Activated naive CD4-positive, alpha-beta T cell treated with anti-CD3 and anti-CD28 coated beads for 36 hours (primary cell): ENCODE data around the gene LRRC8E. TPM values are rescaled to one million over a fixed set of nuclear protein-coding genes. Genes with fewer than 3 reads are reported as not detected.
"Not testable (repeated sequence)": the region's sequence is repeated elsewhere in the genome, so short reads cannot be mapped to it uniquely, and the experiment has no call there.

Experiments used
- CTCF ChIA-PET: fragments of 350-600 bp; sonication (Branson Sonifier 250); formaldehyde crosslinking; loops from one replicate; lab custom pipeline; 2021; ENCODE audit warnings: antibody characterized with exemption; lab: Charles Lee
- DNase-seq: peaks from one replicate; pipeline ENCODE4 v3.0.0-alpha.2; 2020
- H3K27ac Mint-ChIP-seq: one replicate; pipeline ENCODE4 v1.8.0; 2021; ENCODE audit warnings: mild to moderate bottlenecking, mixed read lengths
- H3K27me3 Mint-ChIP-seq: one replicate; pipeline ENCODE4 v1.8.0; 2021; ENCODE audit warnings: low read depth, mixed read lengths
- H3K36me3 Mint-ChIP-seq: one replicate; pipeline ENCODE4 v1.8.0; 2021; ENCODE audit warnings: low read depth, mixed read lengths
- H3K4me1 Mint-ChIP-seq: one replicate; pipeline ENCODE4 v1.8.0; 2021; ENCODE audit warnings: low read depth, mixed read lengths
- H3K4me3 Mint-ChIP-seq: one replicate; pipeline ENCODE4 v1.8.0; 2021; ENCODE audit warnings: mild to moderate bottlenecking, moderate library complexity, mixed read lengths
- H3K9me3 Mint-ChIP-seq: one replicate; pipeline ENCODE4 v1.8.0; 2021; ENCODE audit warnings: mixed read lengths
- intact Hi-C: fragments of 100-400 bp; cut with micrococcal nuclease; formaldehyde crosslinking; loops from one replicate; pipeline ENCODE4 v1.15.1; 2023
- total RNA-seq, 2 experiments: library from RNA; stranded (reverse); gene quantifications; one replicate each; pipeline ENCODE4 v1.2.3, GENCODE V29; 2021

Gene LRRC8E
- total RNA-seq, 2 experiments from 2014 or later = not detected

GRCh38 chr19:7856679-7857663, 31.3 kb upstream of the LRRC8E start:
- H3K36me3 Mint-ChIP-seq = peaks cover 1% of the 10 kb centered on the region
- intact Hi-C loops = no loop called here
- no peak overlapping the region for H3K4me3 Mint-ChIP-seq
- no peak for DNase-seq
- peaks cover 11% of the 10 kb centered on the region for H3K4me1 Mint-ChIP-seq
- H3K27ac Mint-ChIP-seq = no peak overlapping the region
- no peaks in the 10 kb centered on the region for H3K9me3 Mint-ChIP-seq
- peaks cover 11% of the 10 kb centered on the region for H3K27me3 Mint-ChIP-seq
- CTCF ChIA-PET = interaction anchor here (0.6 to 3.5 kb wide), 2 partner anchors 12 to 347 kb away, joined by 6 to 14 read pairs; no protein-coding TSS in a partner anchor

DNA sequence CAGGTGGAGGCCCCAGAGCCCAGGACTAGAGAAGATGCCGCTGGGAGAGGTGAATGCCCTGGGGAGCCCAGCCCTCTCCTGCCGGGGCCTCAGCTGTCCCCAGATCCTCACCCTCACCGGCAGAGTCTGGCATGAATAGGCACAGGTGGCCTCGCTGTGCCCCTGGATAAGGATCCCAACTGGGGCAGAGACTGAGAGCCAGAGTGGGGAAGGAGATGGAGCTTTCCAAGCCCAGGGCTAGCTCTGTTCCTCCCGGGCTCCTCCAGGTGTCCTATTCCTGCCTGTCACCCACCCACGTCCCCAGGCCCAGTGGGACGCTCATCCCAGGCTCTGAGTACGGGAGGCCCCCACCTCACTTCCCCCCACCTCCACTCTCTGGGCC, 30.6 kb upstream of the LRRC8E start:
- no peaks in the 10 kb centered on the region for H3K9me3 Mint-ChIP-seq
- H3K36me3 Mint-ChIP-seq = peaks cover 1% of the 10 kb centered on the region
- intact Hi-C loops = no loop called here
- H3K27me3 Mint-ChIP-seq = peaks cover 11% of the 10 kb centered on the region
- H3K27ac Mint-ChIP-seq = no peak overlapping the region
- H3K4me3 Mint-ChIP-seq = no peak overlapping the region
- CTCF ChIA-PET = interaction anchor here (0.6 to 3.5 kb wide), 2 partner anchors 11 to 346 kb away, joined by 6 to 14 read pairs; no protein-coding TSS in a partner anchor
- peaks cover 14% of the 10 kb centered on the region for H3K4me1 Mint-ChIP-seq
- DNase-seq = no peak

- Mint-ChIP-seq H3K9me3 (no peaks in the 10 kb centered on the region), H3K4me3 (no peak overlapping the region), H3K27me3 (peaks cover 11% of the 10 kb centered on the region), H3K27ac (no peak overlapping the region), H3K36me3 (peaks cover 1% of the 10 kb centered on the region), H3K4me1 (peaks cover 10% of the 10 kb centered on the region)
- no peak for DNase-seq
- intact Hi-C loops = no loop called here
- CTCF ChIA-PET = interaction anchor here (0.6 to 3.5 kb wide), 2 partner anchors 11 to 346 kb away, joined by 6 to 14 read pairs; no protein-coding TSS in a partner anchor
These were observed 30.1 kb upstream of the LRRC8E start for GRCh38 chr19:7858109-7858770.

GRCh38 chr19:7859087-7859486, 29.2 kb upstream of the LRRC8E start:
- H3K9me3 Mint-ChIP-seq, intact Hi-C loops, H3K27ac Mint-ChIP-seq, DNase-seq, H3K4me3 Mint-ChIP-seq, H3K36me3 Mint-ChIP-seq: not testable (repeated sequence)
- CTCF ChIA-PET = interaction anchor here (3.5 kb wide), 1 partner anchor 10 kb away, joined by 14 read pairs; no protein-coding TSS in a partner anchor
- H3K27me3 Mint-ChIP-seq = peaks cover 16% of the 10 kb centered on the region
- peaks cover 13% of the 10 kb centered on the region for H3K4me1 Mint-ChIP-seq

DNA sequence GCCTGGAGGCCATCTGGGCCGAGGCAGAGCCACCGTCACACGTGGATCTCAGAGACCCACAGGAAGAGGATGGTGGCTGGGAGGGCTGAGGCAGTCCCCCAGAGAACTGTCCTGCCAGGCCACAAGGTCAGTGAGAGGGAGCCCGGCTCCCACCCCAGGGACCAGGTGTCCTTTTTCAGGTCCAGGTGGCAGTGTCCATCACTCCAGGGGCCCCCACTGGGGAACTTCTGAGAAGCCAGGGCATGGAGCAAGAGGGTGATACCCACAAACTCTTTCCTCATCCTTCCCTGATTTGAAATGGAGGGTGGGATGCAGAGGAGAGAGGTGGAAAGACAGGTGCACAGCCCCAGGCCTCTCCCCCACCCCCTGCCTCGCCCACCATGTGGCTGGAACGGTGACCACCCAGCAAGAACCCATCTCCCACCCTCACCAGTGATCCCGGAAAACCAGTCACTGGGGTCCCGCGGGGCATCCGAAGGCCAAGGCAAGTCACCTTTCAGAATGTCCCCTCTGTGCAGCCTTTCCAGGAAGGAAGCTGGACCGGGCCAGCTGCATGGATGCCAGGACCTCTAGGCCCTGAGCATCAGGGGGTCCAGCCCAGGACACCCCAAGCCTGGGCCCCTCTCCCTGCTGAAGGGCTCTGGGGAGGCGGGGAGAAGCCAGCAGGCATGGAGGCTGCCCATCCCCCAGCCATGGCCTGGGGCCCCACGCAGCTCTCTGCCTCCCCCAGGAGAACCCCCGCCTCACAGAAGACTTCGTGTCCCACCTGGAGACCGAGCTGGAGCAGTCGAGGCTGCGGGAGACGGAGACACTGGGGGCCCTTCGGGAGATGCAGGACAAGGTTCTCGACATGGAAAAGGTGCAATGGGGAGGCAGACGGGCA, 28.2 kb upstream of the LRRC8E start:
- no peaks in the 10 kb centered on the region for H3K9me3 Mint-ChIP-seq
- intact Hi-C loops = loop anchor here (10.0 kb wide), 1 partner anchor 145 kb away; the partner anchor contains the start of gene ELAVL1

GRCh38 chr19:7860714-7861618, 27.3 kb upstream of the LRRC8E start:
- Mint-ChIP-seq H3K27ac (no peak overlapping the region), H3K4me3 (peak overlapping the region; percentile 12), H3K4me1 (peaks cover 23% of the 10 kb centered on the region), H3K36me3 (no peaks in the 10 kb centered on the region), H3K27me3 (peaks cover 24% of the 10 kb centered on the region), H3K9me3 (no peaks in the 10 kb centered on the region)
- DNase-seq = no peak
- intact Hi-C loops = loop anchor here (10.0 kb wide), 1 partner anchor 144 kb away; the partner anchor contains the start of gene ELAVL1
- CTCF ChIA-PET = interaction anchor here (1.0 to 1.4 kb wide), 5 partner anchors 9 to 62 kb away, joined by 3 to 8 read pairs (median 4); no protein-coding TSS in a partner anchor

More for the DNA sequence above, 28.2 kb upstream of the LRRC8E start:
- Mint-ChIP-seq H3K4me1 (peaks cover 19% of the 10 kb centered on the region), H3K27ac (no peak overlapping the region), H3K27me3 (peaks cover 20% of the 10 kb centered on the region), H3K36me3 (peaks cover 1% of the 10 kb centered on the region), H3K4me3 (no peak overlapping the region)
- CTCF ChIA-PET = interaction anchor here (1.3 to 3.5 kb wide), 2 partner anchors 9 to 10 kb away, joined by 3 to 14 read pairs; no protein-coding TSS in a partner anchor
- no peak for DNase-seq

GRCh38 chr19:7861619-7862412, 26.5 kb upstream of the LRRC8E start:
- peaks cover 25% of the 10 kb centered on the region for H3K27me3 Mint-ChIP-seq
- H3K9me3 Mint-ChIP-seq = no peaks in the 10 kb centered on the region
- H3K27ac Mint-ChIP-seq = no peak overlapping the region
- peaks cover 23% of the 10 kb centered on the region for H3K4me1 Mint-ChIP-seq
- H3K4me3 Mint-ChIP-seq = peak overlapping the region; percentile 43
- DNase-seq = no peak
- no peaks in the 10 kb centered on the region for H3K36me3 Mint-ChIP-seq
- intact Hi-C loops = loop anchor here (1.0 to 10.0 kb wide), 2 partner anchors 9 to 143 kb away; partner anchors contain the start of gene ELAVL1
- CTCF ChIA-PET = interaction anchor here (1.0 to 1.4 kb wide), 5 partner anchors 8 to 61 kb away, joined by 3 to 8 read pairs (median 4); no protein-coding TSS in a partner anchor

DNA sequence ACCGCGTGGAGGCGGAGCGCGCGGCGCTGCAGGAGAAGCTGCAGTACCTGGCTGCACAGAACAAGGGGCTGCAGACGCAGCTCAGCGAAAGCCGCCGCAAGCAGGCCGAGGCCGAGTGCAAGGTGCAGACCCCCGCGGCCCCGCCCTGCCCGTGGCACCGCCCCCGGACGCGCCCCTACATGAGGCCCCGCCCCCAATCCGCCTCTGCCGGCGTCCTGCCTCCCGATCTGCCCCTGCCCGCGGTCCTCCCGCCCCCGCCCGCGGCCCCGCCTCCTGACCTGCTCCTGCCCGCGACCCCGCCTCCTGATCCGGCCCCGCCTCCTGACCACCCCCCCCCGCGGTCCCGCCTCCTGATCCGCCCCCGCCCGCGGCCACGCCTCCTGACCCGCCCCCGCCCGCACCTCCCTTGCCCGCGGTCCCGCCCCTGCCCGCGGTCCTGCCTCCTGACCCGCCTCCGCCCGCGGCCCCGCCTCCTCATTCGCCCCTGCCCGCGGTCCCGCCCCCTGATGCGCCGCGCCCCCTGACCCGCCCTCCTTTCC, 25.8 kb upstream of the LRRC8E start:
- Mint-ChIP-seq H3K27me3 (peaks cover 28% of the 10 kb centered on the region), H3K4me1 (peaks cover 23% of the 10 kb centered on the region), H3K27ac (no peak overlapping the region), H3K36me3 (no peaks in the 10 kb centered on the region), H3K9me3 (no peaks in the 10 kb centered on the region), H3K4me3 (peak overlapping the region; percentile 43)
- intact Hi-C loops = loop anchor here (1.0 to 10.0 kb wide), 2 partner anchors 9 to 142 kb away; partner anchors contain the start of gene ELAVL1
- DNase-seq = peak; percentile 87
- CTCF ChIA-PET = interaction anchor here (1.2 to 1.4 kb wide), 3 partner anchors 10 to 60 kb away, joined by 3 to 5 read pairs (median 4); no protein-coding TSS in a partner anchor

DNA sequence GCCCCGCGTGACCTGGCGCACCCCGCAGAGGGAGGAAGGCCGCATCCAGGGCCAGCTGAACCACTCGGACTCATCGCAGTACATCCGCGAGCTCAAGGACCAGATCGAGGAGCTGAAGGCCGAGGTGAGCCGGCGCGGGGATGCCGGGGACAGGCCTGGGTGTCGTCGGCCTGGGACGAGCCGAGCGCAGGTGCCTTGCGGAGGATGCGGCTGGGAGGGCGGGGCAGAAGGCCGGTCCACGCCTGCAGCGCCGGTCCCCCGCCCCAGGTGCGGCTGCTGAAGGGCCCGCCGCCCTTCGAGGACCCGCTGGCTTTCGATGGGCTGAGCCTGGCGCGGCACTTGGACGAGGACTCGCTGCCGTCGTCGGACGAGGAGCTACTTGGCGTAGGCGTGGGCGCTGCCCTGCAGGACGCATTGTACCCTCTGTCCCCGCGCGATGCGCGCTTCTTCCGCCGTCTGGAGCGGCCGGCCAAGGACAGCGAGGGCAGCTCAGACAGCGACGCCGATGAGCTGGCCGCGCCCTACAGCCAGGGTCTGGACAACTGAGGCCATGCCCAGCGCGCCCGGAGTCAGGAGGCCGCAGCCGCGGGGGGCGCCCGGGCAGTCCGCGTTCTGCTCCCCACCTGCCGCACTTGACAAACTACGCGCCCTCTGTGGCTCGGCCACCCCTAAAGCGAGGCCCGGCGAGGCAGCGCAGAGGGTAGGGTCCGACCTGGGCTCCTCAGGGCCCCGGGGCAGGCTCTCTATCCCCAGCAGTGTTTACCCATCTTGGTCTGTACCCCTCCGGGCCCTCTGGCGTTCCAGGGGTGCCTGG, 24.9 kb upstream of the LRRC8E start:
- H3K4me1 Mint-ChIP-seq = peaks cover 25% of the 10 kb centered on the region
- intact Hi-C loops = loop anchor here (10.0 kb wide), 1 partner anchor 141 kb away; the partner anchor contains the start of gene ELAVL1
- H3K4me3 Mint-ChIP-seq = no peak overlapping the region
- no peak for DNase-seq
- H3K27ac Mint-ChIP-seq = no peak overlapping the region
- H3K9me3 Mint-ChIP-seq = no peaks in the 10 kb centered on the region
- H3K36me3 Mint-ChIP-seq = no peaks in the 10 kb centered on the region
- CTCF ChIA-PET = no interaction called here
- peaks cover 27% of the 10 kb centered on the region for H3K27me3 Mint-ChIP-seq
